ENCODE measurements around the gene FILIP1. TPM values are rescaled to one million over a fixed set of nuclear protein-coding genes. Genes with fewer than 3 reads are reported as not detected.
A peak's percentile ranks its signal among the peaks of the same experiment; 100 is the strongest.

FILIP1 gene
- total RNA-seq, 2 donors from 2014 or later, result 0.98 to 6.5 TPM

DNA sequence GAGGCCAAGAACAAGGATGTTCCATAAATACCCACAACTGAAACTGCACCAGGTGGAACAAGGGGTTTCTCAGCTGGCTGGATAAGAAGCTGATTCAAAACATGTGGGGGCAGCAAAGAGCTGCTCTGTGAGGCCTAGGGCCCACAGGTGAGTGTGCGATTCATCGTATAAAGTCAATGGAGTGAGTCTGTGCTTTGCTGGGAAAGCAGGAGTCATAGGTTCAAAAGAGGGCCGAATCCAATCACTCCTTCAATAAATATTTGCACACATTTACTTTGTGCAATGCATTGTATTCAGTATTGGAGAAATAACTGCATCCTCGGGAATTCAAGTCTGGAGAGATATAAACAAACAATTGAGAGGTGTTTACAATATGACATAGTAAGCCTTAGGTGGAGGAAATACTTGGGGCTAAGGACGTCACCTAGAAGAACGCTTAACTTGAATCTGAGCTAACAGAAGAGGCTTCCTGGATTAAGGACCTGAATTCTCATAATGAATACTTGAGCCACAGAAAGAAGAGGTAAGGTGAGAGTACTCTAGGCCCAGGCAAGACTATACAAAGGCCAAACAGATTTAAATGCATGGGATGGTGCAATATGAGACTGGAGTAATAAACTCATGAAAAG is 125.3 kb downstream of the FILIP1 start:
- intact Hi-C loops (cut with DNase I, micrococcal nuclease), result no loop called here
- DNase-seq (peak in 1 of 2 donors; percentile 26), ATAC-seq (peak; percentile 72)

DNA sequence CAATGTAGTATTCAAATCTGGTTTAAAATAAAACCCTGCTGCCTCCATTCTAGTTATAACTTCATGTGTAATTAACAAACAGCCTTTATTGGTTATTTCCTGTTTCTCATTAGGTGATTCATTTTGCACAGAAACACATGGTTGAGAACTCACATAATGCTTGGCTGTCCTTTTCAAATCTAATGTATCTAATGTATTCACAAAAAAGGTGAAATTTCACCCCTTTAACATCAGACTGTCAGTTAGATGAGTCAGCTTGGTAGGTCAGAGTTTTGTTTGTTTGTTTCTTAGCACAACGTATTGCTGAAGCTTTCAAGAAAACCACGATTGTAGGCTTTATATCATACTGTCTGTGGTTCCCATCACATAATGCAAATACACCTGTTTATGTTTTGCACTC is 130.3 kb downstream of the FILIP1 start:
- ATAC-seq (no peak), DNase-seq (no peak)
- intact Hi-C loops (cut with DNase I, micrococcal nuclease), result no loop called here

DNA sequence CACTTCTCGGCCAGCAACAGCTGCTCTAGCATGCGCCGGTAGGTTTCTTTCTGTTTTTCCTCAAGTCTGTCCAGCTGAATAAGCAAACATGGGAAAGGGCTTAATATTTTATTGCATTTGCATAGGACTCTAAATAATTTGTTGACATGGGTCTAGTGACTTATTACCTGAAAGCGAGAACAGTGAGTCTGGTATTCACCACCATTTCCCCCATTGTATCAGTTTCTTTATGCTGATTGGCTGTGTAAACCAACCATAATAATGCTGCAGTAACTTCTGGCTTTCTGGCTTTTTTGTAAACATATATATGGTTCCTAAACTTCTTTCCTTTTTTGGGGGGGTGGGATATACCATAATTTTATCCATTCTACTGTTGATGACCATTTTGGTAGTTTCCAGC is 140.0 kb downstream of the FILIP1 start:
- ATAC-seq, result no peak
- intact Hi-C loops (cut with DNase I, micrococcal nuclease), result no loop called here
- no peak for DNase-seq

DNA sequence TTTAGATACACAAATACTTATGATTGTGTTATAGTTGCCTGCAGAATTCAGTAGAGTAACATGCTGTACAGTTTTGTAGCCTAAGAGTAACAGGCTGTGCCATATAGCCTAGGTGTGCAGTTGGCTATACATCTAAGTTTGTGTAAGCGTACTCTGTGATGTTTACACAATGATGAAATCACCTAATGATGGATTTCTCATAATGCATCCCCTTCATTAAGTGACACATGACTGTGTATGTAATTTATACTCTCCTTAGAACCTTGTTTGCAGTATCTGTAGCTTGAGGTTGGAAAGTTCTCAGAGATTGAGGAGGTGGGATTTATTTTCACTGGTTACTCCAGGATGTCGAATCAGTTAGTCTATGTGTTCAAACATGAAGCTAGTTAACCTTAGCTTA is 142.0 kb downstream of the FILIP1 start:
- intact Hi-C loops (cut with DNase I, micrococcal nuclease), result no loop called here
- DNase-seq (no peak), ATAC-seq (no peak)

DNA sequence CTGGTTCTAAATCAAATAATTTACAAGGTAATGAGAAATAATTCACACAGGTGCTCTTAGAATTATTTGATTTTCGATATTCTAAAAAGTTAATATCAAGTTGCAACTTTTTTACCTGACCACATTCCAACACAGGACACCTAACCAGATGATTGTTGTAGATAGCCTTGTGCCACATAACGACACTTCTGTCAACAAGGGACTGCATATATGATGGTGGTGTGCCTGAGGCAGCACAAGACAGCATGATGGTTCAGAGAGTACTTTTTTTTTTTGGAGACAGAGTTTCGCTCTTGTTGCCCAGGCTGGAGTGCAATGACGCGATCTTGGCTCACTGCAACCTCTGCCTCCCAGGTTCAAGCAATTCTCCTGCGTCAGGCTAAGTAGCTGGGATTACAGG is 142.8 kb downstream of the FILIP1 start:
- intact Hi-C loops (cut with DNase I, micrococcal nuclease), result no loop called here
- ATAC-seq, result no peak

DNA sequence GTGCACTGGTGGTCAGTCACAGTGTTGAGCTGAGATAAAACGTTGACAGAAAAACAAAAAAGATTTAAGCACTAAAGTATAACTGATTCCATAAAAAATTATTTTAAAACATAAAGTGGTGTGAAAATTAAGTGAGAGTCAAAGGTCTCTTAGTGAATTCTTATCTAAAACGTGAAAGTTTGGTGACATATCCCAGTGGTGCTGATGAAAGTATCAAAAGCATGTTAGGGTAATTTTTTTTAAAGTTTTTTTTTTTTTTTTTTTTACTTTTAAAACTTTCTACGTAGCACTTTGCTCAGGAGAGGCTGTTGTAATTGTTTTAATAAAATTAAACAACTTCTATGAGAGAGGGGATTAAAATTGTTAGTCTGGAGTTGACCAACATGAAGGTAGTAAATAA is 143.4 kb downstream of the FILIP1 start:
- DNase-seq (no peak), ATAC-seq (no peak)
- intact Hi-C loops (cut with DNase I, micrococcal nuclease), result no loop called here

More for the DNA sequence above, 142.8 kb downstream of the FILIP1 start:
- no peak for DNase-seq

DNA sequence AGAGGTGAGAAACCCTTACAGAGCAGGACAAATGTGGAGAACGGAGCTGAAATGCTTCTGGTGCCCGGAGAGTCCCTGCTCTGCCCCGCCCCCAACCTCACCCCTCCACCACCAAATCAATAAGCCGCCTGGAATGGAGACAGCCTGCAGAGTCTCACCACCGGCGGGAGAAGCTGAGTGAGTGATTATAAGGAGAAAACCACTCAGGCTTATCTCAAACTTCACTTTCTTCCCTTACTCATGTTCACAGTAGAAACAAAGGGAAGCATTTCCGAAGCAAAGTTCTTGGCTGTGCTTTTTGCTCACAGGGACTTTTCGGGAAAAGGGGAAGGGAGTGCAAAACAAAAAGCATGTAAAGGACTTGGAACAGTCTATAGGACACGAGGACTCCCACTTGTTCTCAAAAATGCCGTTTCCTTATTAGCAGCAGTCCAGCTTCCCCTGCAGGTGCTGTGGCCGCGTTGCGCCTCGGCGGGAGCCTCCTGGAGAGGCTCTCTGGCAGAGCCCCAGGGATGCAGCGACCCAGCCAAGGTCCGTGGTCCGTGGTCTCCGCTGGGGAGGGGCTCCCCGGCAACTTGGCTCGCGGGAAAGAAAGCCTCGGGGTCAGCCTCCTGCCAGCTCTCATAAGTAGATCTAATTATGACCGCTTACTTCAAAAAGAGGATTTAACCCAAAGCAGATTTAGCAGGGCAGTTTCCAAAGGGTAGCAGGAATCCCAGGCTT is 144.2 kb downstream of the FILIP1 start:
- intact Hi-C loops (cut with DNase I, micrococcal nuclease), result no loop called here
- ATAC-seq (peak; percentile 60), DNase-seq (peak in 1 of 2 donors; percentile 16)

DNA sequence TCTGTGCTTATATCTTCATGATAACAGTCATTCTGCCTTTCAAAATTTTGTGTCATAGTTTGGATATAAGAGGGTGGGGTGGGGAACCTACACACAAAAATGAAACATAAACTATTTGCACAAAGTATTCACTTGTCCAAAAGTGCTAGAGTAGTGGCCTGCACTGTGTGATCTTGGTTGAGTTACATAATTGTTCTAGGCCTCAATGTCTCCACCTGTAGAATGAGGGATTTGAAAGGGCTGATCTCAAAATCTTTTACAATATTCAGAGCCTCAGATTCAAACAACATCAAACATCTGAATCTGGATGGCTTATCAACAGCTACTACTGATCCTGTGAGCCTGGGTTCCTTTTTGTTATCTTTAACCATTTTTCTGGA is 144.7 kb downstream of the FILIP1 start:
- no peak for DNase-seq
- intact Hi-C loops (cut with DNase I, micrococcal nuclease), result no loop called here
- no peak for ATAC-seq

DNA sequence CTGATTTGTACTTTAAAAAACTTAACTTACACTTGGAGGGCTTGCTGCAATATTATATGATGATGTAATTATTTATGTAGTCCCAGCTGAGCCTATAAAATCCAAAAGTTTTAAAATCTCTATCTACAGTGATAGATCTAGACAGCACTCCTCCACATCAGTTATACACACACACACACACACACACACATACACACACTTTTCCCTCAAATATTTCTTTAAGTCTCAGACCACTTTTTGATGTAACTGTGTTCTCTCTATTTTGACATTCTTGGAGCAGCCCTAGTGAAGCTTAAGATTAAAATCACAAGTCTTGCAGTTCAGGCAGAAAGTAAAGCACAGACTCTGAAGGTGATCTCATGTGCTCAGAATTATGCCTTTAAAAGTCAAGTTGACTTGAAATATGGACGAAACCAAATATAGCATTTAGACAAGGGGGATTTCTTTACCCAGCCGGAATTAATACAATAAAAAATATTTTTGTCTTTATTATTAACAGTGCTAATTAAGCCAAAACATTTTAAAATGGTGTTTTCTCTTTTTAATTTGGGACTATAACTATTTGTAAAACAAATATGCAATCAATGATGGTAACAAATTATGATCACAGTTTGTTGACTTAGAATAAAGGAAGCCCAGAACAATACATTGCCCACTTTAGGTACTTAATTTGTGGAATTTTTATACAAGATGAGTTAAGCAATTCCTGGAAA is 145.5 kb downstream of the FILIP1 start:
- intact Hi-C loops (cut with DNase I, micrococcal nuclease), result no loop called here
- DNase-seq, result no peak

DNA sequence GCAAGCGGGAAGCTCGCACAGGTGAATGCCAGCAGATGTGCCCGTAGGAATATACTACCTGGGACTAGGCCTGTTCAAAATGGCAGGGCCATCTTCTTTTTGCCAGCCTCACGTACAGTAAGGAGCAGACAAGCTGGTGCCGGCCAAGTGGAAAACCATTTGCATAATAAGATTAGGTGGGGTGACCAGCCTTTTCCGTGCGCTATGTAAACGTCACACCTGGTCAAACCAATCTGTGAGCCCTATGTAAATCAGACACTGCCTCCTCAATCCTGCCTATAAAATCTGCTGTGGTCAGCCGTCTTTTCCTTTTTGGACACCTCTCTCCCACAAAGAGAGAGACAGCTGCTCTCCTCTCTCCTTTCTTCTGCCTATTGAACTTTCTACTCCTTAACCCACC is 148.2 kb downstream of the FILIP1 start:
- ATAC-seq, result no peak
- intact Hi-C loops (cut with DNase I, micrococcal nuclease), result no loop called here
- DNase-seq, result no peak

More for the DNA sequence above, 145.5 kb downstream of the FILIP1 start:
- ATAC-seq, result no peak

DNA sequence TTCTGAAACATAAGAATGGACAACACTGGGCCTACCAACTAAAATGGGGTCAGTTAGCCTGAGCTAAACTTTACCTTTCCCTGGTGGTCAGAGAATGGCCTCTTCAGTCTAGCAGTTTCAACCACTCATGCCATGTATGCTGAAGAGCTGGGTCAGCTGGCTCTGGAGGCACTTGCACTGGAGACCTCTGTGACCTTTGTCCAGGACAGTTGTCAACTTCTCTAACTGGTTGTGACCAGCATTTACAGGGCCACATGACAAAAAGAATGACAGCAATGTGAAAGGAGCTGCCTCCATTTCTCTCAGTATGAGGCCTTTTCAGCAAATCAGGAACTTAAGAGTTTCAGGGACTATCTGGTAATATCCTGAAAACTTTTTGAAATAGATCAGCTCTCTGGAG is 149.1 kb downstream of the FILIP1 start:
- DNase-seq (no peak), ATAC-seq (no peak)
- intact Hi-C loops (cut with DNase I, micrococcal nuclease), result no loop called here

DNA sequence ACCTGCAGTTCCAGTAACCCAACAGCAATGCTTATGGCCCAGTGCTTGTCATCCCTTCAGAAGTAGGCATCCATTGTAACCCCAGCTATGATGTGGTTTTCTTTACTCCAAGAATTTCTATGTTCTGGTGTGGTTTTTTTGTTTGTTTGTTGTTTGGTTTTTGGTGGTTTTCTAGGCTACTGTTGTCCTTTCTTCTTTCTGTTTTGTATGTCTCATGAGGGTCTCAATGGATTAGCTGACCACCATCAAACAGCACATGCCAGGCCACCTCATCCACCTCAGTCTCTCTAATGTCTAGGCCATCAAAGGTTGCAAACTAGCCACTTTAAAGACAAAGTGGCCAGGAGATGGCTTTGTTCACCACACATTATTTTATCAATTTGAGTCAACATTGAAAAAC is 149.6 kb downstream of the FILIP1 start:
- DNase-seq (no peak), ATAC-seq (no peak)
- intact Hi-C loops (cut with DNase I, micrococcal nuclease), result no loop called here

DNA sequence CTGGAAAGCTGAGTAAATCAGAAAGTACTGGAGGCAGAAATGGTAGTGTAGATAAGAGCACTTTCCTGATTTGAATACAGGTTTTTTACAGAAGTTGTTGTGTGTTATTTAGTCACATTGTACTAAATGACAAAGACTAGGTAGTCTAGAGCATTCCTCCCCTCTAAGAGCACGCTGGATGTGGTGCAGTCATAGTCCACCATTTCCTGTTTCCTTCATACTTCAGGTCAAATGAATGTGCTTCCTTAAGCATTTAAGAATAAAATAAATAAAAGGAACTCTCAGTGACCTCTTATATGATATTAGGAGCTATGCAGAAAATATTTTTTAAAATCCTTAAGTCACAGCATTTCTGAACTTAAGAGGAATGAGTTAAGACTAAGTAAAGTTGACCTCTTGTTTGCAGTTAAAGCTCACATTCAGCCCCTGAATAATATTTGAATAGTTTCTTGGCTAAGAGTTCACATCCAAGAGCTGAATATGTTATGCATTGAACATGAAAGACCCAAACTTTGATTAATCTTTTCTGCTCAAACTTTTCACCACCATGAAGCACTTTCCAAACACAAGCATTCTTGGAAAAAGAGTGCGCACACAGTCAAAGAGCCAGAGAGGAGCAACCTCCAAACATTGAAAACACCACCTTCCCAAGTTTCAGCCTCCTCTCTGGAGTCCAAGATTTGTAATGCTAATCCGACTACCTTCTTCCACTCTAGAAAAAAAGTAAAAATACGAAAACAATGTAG is 155.6 kb downstream of the FILIP1 start:
- intact Hi-C loops (cut with DNase I, micrococcal nuclease), result no loop called here
- no peak for DNase-seq
- no peak for ATAC-seq

DNA sequence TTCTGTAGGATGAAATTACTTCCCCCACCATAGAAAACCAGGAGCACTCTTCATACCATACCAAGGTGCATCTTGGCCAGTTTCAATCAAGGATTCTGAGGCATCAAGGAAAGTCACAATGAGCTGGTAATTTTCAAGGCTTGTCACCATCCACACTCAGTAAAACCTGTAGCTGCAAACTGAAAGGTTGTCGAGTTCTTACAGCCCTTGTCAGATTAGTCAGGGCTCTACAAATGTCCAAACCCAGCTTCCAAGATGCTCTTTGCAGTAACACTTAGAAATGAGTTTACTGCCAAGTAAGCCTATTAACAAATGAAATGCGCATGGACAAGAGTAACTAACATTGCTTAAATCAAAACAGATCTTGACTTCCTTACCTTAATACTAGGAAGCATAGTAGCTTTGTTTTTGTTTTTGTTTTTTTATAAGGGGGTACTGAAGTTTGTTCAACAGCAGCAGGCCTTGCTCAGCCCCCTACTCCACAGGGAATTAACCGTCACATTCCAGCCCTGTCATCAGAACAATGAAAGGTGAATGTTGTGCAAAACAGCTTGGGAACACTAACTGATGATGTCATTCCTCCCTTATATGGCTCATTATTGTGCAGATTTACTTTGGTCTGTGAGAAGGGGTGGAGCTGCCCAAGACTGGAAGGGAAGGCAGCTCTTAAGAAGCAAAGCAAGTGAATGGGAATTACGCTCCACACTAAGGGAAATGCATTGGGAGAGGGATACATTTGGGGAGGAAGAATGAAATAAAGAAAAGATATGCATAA is 159.1 kb downstream of the FILIP1 start:
- intact Hi-C loops (cut with DNase I, micrococcal nuclease), result no loop called here
- no peak for ATAC-seq
- DNase-seq, result no peak

DNA sequence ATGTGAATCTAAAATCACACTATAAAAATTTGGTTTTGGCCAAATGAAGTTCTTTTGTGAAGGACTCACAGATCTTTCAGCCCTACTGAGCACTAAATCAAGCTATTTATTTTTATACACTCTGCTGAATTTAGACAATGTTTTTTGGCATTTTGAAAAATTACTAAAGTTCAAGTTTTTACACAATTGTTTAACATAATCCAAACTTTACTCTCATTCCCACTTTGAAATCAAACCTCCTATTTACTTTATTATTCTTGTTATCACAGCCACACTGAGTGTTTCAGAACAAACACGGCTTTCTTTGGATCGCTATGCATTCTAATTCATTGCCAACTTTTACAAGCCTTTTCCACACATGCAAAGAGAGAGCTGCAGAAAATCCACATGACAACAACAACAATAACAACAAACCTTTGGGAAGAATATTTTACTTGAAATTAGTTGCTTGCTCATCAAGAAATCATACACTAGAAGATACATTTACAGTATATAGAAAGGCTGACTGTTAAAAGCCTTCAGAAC is 159.9 kb downstream of the FILIP1 start:
- intact Hi-C loops (cut with DNase I, micrococcal nuclease), result no loop called here
- DNase-seq, result no peak

DNA sequence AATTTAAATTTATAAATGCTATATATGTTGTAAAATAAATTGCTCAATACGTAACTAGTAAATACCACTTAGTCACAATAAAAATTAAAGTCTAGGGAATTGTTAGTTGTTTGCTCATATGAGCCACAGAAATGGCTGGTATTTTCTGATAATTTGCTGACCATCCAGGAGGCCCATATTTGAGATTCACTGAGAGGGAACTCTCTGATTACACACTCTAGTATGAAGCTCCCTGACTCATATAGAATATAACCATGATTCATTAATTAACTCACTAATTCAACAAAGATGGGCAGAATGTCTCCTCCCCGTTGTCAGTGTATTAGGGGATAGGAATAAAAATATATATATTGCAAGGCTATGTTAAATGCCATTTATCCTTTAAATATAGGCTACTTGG is 162.4 kb downstream of the FILIP1 start:
- intact Hi-C loops (cut with DNase I, micrococcal nuclease), result no loop called here
- DNase-seq (no peak), ATAC-seq (no peak)

More for the DNA sequence above, 159.9 kb downstream of the FILIP1 start:
- ATAC-seq, result no peak

DNA sequence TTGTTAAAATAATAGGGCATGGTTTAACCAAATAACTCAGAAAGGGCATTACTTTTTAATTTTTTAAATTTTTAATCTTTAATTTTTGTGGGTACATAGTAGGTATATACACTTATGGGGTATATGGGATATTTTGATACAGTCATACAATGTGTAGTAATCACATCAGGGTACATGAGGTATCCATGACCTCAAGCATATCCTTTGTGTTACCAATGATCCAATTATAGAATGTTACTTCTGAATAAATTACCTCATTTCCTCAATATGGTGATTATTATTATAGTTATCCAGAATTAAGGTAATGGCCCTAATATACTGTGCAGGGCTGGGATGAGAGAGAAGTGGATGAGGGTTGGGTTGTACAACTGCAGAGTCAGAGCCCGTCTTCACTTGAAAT is 163.9 kb downstream of the FILIP1 start:
- DNase-seq, result no peak
- no peak for ATAC-seq
- intact Hi-C loops (cut with DNase I, micrococcal nuclease), result no loop called here

DNA sequence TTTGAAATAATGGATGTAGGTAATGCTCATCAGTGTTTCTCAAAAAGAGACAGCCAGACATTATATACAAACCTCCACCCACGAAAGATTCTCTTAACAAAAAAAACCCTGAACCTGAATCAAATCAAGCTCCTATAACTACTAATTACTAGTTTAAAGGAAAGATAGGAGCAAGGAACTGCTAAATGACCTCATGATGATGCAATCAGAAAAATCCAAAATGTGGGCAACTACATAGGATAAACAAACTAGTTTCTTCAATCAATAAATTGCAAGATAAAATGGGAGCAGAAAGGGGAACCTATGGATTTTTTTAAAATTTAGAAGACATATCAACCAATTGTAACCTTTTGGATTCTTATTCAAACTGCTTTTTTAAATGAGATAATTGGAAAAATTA is 165.8 kb downstream of the FILIP1 start:
- DNase-seq, result no peak
- intact Hi-C loops (cut with DNase I, micrococcal nuclease), result no loop called here
- no peak for ATAC-seq

All from left colon (tissue), 2 donors.